GM12873 (cell line): ENCODE results near the gene KIN.

Experiments used
- TF ChIP-seq, protein P1 (sequence below): IDR thresholded peaks from 2 replicates; pipeline ENCODE4 v1.5.1; 2012; ENCODE audit warnings: low read depth, mild to moderate bottlenecking, moderate library complexity, low read length, control low read depth; ENCODE audit not compliant: insufficient read depth; ENCODE audit errors: missing control alignments

The KIN gene

DNA sequence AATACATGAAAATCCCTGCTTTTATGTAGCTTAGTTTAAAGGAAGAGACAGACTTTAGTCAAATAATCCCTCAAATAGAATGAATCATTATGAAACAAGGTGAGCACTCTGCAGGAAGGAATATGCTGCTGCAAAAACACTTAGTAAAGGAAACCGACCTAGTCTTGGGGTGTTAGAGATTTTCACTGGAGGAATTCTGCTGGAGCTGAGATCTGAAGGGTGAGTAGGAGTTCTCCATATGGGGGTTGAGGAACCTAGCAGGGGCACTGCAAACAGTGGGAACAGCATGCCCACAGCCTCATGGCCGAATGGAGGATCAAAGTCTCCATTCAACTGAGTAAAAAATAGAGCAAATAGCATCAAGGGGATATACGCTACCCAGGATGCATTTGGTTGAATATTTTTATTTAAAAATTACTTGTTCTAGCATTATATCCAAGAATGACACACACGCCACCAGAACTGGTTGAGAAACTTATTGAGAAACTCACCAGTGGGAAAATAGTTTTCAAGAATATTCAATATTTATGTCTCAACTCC lies 81.2 kb downstream of the KIN start:
- TF ChIP-seq, protein P1, sequence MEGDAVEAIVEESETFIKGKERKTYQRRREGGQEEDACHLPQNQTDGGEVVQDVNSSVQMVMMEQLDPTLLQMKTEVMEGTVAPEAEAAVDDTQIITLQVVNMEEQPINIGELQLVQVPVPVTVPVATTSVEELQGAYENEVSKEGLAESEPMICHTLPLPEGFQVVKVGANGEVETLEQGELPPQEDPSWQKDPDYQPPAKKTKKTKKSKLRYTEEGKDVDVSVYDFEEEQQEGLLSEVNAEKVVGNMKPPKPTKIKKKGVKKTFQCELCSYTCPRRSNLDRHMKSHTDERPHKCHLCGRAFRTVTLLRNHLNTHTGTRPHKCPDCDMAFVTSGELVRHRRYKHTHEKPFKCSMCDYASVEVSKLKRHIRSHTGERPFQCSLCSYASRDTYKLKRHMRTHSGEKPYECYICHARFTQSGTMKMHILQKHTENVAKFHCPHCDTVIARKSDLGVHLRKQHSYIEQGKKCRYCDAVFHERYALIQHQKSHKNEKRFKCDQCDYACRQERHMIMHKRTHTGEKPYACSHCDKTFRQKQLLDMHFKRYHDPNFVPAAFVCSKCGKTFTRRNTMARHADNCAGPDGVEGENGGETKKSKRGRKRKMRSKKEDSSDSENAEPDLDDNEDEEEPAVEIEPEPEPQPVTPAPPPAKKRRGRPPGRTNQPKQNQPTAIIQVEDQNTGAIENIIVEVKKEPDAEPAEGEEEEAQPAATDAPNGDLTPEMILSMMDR, result no peak

- TF ChIP-seq, protein P1, result no peak
Observed at GRCh38 chr10:7705341-7705740, 82.5 kb downstream of the KIN start.

GRCh38 chr10:7704071-7705016 lies 83.4 kb downstream of the KIN start:
- TF ChIP-seq, protein P1, result no peak

DNA sequence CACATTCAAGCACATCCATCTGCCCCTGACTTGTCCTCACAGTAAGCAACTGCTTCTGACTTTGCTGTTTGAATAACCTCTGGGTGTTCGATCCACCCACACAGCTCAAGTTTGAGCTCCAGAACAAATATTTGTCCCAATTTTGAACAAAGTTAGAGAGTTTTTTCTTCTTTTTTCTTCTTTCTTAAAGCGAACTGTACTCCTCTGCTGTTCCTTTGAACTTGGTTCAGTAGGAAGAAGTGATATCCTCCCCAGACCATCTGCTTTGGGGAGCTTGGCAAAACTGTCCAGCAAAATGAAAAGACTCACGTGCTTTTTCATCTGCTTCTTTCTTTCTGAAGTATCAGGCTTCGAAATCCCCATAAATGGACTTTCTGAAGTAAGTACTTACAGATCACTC lies 84.7 kb downstream of the KIN start, which contains the start of gene ITIH2:
TSS of gene ITIH2 (plus strand) at position 177 of the 400 bp plus-strand sequence. CDS start at position 296, 119 bp downstream.
- TF ChIP-seq, protein P1, result no peak

DNA sequence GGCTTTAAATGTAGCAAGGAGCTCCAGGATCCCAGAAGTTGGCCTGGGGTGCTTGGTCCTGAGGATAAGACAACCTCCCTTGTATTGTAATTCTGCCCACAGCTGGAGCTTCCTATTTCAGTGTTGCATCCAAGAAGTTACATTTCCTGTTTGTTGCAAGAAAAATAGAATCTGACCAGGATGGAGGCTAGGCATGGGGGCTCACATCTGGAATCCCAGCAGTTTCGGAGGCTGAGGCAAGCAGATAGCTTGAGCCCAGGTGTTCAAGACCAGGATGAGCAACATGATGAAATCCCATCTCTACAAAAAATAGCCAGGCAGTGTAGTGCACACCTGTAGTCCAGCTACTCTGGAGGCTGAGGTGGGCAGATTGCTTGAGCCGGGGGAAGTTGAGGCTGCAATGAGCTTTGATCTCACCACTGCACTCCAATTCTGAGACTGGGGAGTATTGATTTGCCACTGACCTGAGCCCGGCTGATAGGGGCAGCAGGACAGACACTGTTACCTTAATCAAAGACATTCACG lies 85.4 kb downstream of the KIN start:
- TF ChIP-seq, protein P1, result no peak

DNA sequence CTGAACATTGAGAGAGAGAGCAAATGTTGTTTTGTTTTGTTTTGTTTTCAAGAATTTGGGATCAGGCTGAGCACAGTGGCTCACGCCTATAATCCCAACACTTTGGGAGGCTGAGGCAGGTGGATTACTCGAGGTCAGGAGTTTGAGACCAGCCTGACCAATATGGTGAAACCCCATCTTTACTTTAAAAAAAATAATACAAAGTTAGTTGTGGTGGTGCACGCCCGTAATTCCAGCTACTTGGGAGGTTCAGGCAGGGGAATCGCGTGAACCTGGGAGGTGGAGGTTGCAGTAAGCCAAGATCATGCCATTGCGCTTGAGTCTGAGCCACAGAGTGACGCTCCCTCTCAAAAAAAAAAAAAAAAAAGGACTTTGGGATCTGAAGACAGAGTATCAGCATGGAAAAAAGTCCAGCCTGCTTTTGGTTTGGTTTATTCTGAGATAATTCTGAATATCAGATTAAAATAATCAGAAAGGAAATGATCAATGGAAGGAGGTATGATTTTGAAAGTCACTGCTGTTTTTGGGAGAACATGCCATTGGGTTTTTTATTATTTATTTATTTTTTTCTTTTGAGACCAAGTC lies 86.5 kb downstream of the KIN start:
- TF ChIP-seq, protein P1, result no peak
